SH-SY5Y (cell line): ENCODE measurements around the gene SOST.

Source experiments
- GATA2 ChIP-seq: IDR thresholded peaks from 2 replicates; pipeline ENCODE4 v1.6.1; 2011; ENCODE audit warnings: mild to moderate bottlenecking, low read depth, low read length
- GATA3 ChIP-seq: IDR thresholded peaks from 2 replicates; pipeline ENCODE4 v1.6.1; 2011; ENCODE audit warnings: low read depth, mild to moderate bottlenecking, low read length, moderate library complexity

- TF ChIP-seq GATA2 (no peak), GATA3 (no peak)
Observed at GRCh38 chr17:43723697-43724359, 34.8 kb downstream of the SOST start.
